Loucy (cell line): ENCODE results near the gene TESPA1.

ENCODE experiments used
- H2AFZ ChIP-seq: fragments of 200-600 bp; sonication (generic); 2 replicates; pipeline ENCODE4 v1.6.0; 2016; ENCODE audit warnings: antibody characterized with exemption, mild to moderate bottlenecking, low read length, moderate library complexity
- H3F3A ChIP-seq: fragments of 200-600 bp; 2 replicates; pipeline ENCODE4 v1.6.0; 2016; ENCODE audit warnings: antibody characterized with exemption, low read depth, mild to moderate bottlenecking
- H3K27me3 ChIP-seq: fragments of 200-600 bp; sonication (generic); 2 replicates; pipeline ENCODE4 v1.6.1; 2014; ENCODE audit warnings: low read length, mild to moderate bottlenecking; ENCODE audit not compliant: insufficient read depth, poor library complexity, severe bottlenecking
- H3K36me3 ChIP-seq: fragments of 200-600 bp; sonication (generic); 2 replicates; pipeline ENCODE4 v1.6.1; 2016; ENCODE audit warnings: low read length; ENCODE audit not compliant: insufficient read depth
- H3K4me1 ChIP-seq: fragments of 200-600 bp; sonication (generic); 2 replicates; pipeline ENCODE4 v1.5.1; 2014; ENCODE audit warnings: low read length, mild to moderate bottlenecking; ENCODE audit not compliant: insufficient read depth, poor library complexity, severe bottlenecking
- H3K4me2 ChIP-seq: fragments of 200-600 bp; sonication (generic); 2 replicates; pipeline ENCODE4 v1.6.0; 2014; ENCODE audit warnings: antibody characterized with exemption, low read length, low read depth, mild to moderate bottlenecking; ENCODE audit not compliant: poor library complexity, severe bottlenecking
- H3K4me3 ChIP-seq: fragments of 200-600 bp; sonication (generic); 2 replicates; pipeline ENCODE4 v1.5.1; 2014; ENCODE audit warnings: low read length, mild to moderate bottlenecking, mixed read lengths; ENCODE audit not compliant: poor library complexity, severe bottlenecking
- H3K79me2 ChIP-seq: fragments of 200-600 bp; sonication (generic); 2 replicates; pipeline ENCODE4 v1.6.1; 2014; ENCODE audit warnings: low read length; ENCODE audit not compliant: insufficient read depth
- H3K9ac ChIP-seq: fragments of 200-600 bp; sonication (generic); 2 replicates; pipeline ENCODE4 v1.6.0; 2014; ENCODE audit warnings: mild to moderate bottlenecking, low read depth, low read length, moderate library complexity; ENCODE audit not compliant: poor library complexity, severe bottlenecking
- H3K9me2 ChIP-seq: fragments of 200-600 bp; sonication (generic); replicated peaks from 2 replicates; pipeline ENCODE4 v1.6.1; 2016; ENCODE audit warnings: low read depth, low read length, mixed read lengths
- H3K9me3 ChIP-seq: fragments of 200-600 bp; sonication (generic); 2 replicates; pipeline ENCODE4 v1.6.1; 2014; ENCODE audit warnings: mild to moderate bottlenecking, antibody characterized with exemption, low read length, low read depth; ENCODE audit not compliant: insufficient read depth
- H4K20me1 ChIP-seq: fragments of 200-600 bp; sonication (generic); 2 replicates; pipeline ENCODE4 v1.6.0; 2014; ENCODE audit warnings: antibody characterized with exemption, low read length, mild to moderate bottlenecking; ENCODE audit not compliant: insufficient read depth, poor library complexity, severe bottlenecking
- CTCF ChIP-seq: fragments of 200-600 bp; sonication (generic); conservative IDR thresholded peaks from 2 replicates; pipeline ENCODE4 v1.5.1; 2014; ENCODE audit warnings: mild to moderate bottlenecking, antibody characterized with exemption, low read length
- EZH2phosphoT487 ChIP-seq: fragments of 200-600 bp; IDR thresholded peaks from 2 replicates; pipeline ENCODE4 v1.6.1; 2018; ENCODE audit warnings: antibody characterized with exemption, mild to moderate bottlenecking, moderate library complexity, borderline replicate concordance

Gene TESPA1

GRCh38 chr12:54929998-54930397 lies 54.6 kb downstream of the TESPA1 start:
- peaks cover 10% of the 10 kb centered on the region; the same call in 1 of the 2 replicates for H3K9me3 ChIP-seq

GRCh38 chr12:54926246-54926645 lies 58.3 kb downstream of the TESPA1 start:
- Histone ChIP-seq H3K9ac (no peak overlapping the region), H3K36me3 (no peaks in the 10 kb centered on the region), H3K27me3 (no peaks in the 10 kb centered on the region), H3K4me2 (no peak overlapping the region), H3K4me3 (no peak overlapping the region), H2AFZ (no peak overlapping the region), H4K20me1 (no peaks in the 10 kb centered on the region), H3K4me1 (no peaks in the 10 kb centered on the region), H3K79me2 (no peaks in the 10 kb centered on the region), H3F3A (no peaks in the 10 kb centered on the region), H3K9me3 (peaks cover 10% of the 10 kb centered on the region; the same call in 1 of the 2 replicates), H3K9me2 (no peaks in the 10 kb centered on the region)
- no peak for TF ChIP-seq EZH2phosphoT487
- no peak for TF ChIP-seq CTCF

More at GRCh38 chr12:54929998-54930397, 54.6 kb downstream of the TESPA1 start:
- Histone ChIP-seq H2AFZ (no peak overlapping the region), H3K27me3 (no peaks in the 10 kb centered on the region), H4K20me1 (no peaks in the 10 kb centered on the region), H3K9ac (no peak overlapping the region), H3K4me3 (no peak overlapping the region), H3K79me2 (no peaks in the 10 kb centered on the region), H3K4me1 (peaks cover 21% of the 10 kb centered on the region), H3K9me2 (no peaks in the 10 kb centered on the region), H3K4me2 (no peak overlapping the region), H3K36me3 (no peaks in the 10 kb centered on the region), H3F3A (no peaks in the 10 kb centered on the region)
- TF ChIP-seq CTCF (no peak), EZH2phosphoT487 (no peak)

DNA sequence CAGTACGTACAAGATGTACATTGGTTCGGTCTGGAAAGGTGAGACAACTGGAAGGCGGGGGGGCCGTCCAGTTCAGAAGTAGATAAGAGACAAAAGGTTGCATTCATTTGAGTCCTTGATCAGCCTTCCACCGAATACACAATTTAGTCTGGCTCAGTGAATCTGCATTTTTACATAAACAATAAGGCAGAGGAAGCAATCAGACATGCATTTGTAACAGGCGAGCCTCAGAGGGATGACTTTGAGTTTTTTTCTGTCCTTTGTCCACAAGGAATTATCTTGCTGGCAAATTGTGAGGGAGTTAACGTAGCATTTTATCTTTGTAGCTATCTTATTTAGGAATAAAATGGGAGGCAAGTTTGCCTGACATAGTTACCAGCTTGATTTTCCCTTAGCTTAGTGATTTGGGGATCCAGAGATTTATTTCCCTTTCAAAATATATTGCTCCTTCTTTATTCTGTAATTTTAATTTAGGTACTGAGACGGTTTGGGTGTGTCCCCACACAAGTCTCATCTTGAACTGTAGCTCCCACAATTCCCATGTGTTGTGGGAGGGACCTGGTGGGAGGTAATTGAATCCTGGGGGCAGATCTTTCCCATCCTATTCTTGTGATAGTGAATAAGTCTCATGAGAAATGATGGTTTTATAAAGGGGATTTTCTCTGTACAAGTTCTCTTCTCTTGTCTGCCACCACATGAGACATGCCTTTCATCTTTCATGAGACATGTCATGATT lies 59.4 kb downstream of the TESPA1 start:
- H3K9me3 ChIP-seq = peaks cover 6% of the 10 kb centered on the region; the same call in 1 of the 2 replicates
- no peak for TF ChIP-seq CTCF
- no peak for TF ChIP-seq EZH2phosphoT487
- no peaks in the 10 kb centered on the region for H3K4me1 ChIP-seq
- no peak overlapping the region for H3K4me3 ChIP-seq
- no peak overlapping the region for H3K4me2 ChIP-seq
- H3K79me2 ChIP-seq = no peaks in the 10 kb centered on the region
- no peak overlapping the region for H2AFZ ChIP-seq
- H3K9ac ChIP-seq = no peak overlapping the region
- no peaks in the 10 kb centered on the region for H4K20me1 ChIP-seq
- H3K36me3 ChIP-seq = no peaks in the 10 kb centered on the region
- no peaks in the 10 kb centered on the region for H3K9me2 ChIP-seq
- H3F3A ChIP-seq = no peaks in the 10 kb centered on the region
- no peaks in the 10 kb centered on the region for H3K27me3 ChIP-seq
